ENCODE results near the gene OR2G6.
"Not testable (repeated sequence)": the region's sequence is repeated elsewhere in the genome, so short reads cannot be mapped to it uniquely, and the experiment has no call there.

DNA sequence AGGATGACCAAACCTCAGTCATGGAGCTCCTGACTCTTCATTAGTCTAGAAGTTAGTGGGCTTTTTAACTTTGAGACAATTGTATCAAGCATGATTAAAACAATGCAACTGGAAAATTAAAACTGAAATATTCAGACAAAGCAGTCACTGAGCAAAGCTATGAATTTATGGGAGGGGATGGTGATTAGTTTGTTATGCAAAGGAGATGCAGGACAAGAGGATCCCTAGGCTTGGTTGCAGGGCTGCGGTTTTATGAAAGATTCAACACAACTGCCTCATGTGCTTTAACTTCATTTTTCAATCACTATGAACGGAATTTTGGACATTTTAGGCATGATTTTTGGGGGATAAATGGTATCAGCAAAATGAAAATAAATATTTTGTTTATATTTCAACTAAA, 35.8 kb upstream of the OR2G6 start:
- TF ChIP-seq, protein P1, sequence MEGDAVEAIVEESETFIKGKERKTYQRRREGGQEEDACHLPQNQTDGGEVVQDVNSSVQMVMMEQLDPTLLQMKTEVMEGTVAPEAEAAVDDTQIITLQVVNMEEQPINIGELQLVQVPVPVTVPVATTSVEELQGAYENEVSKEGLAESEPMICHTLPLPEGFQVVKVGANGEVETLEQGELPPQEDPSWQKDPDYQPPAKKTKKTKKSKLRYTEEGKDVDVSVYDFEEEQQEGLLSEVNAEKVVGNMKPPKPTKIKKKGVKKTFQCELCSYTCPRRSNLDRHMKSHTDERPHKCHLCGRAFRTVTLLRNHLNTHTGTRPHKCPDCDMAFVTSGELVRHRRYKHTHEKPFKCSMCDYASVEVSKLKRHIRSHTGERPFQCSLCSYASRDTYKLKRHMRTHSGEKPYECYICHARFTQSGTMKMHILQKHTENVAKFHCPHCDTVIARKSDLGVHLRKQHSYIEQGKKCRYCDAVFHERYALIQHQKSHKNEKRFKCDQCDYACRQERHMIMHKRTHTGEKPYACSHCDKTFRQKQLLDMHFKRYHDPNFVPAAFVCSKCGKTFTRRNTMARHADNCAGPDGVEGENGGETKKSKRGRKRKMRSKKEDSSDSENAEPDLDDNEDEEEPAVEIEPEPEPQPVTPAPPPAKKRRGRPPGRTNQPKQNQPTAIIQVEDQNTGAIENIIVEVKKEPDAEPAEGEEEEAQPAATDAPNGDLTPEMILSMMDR (IDR thresholded peaks at IDR 0.05): not testable (repeated sequence)
- not testable (repeated sequence) for TF ChIP-seq POLR2A (IDR thresholded peaks at IDR 0.05)
